HG03565 (cell line): ENCODE results near the gene ETFA.

ENCODE experiments used
- ATAC-seq: cut with Tn5 transposase; IDR thresholded peaks from one replicate; pipeline ENCODE4 v1.9.1; 2021; ENCODE audit warnings: mild to moderate bottlenecking, moderate library complexity; ENCODE audit not compliant: unreplicated experiment

Gene ETFA

GRCh38 chr15:76340803-76341365 lies 29.6 kb upstream of the ETFA start:
- no peak for ATAC-seq

GRCh38 chr15:76340198-76340802 lies 29.0 kb upstream of the ETFA start:
- no peak for ATAC-seq

- no peak for ATAC-seq
These were observed 28.3 kb upstream of the ETFA start for GRCh38 chr15:76339305-76340197.

GRCh38 chr15:76338486-76339304 lies 27.4 kb upstream of the ETFA start:
- no peak for ATAC-seq

- ATAC-seq = no peak
These were observed 26.6 kb upstream of the ETFA start for GRCh38 chr15:76337696-76338485.

- ATAC-seq = no peak
These were observed 25.9 kb upstream of the ETFA start for GRCh38 chr15:76337059-76337695.

- peak; percentile 40 for ATAC-seq
These were observed 25.2 kb upstream of the ETFA start, which contains the start of gene ISL2 for GRCh38 chr15:76336254-76337058. ISL2 (plus strand) TSS chr15:76336773; CDS start chr15:76336884, 111 bp downstream.

- no peak for ATAC-seq
These were observed 24.3 kb upstream of the ETFA start for GRCh38 chr15:76335307-76336253.

GRCh38 chr15:76334438-76335306 lies 23.4 kb upstream of the ETFA start:
- no peak for ATAC-seq

GRCh38 chr15:76333720-76334437 lies 22.6 kb upstream of the ETFA start:
- ATAC-seq = no peak

- no peak for ATAC-seq
These were observed 22.0 kb upstream of the ETFA start for GRCh38 chr15:76333309-76333708.

GRCh38 chr15:76332796-76333195 lies 21.5 kb upstream of the ETFA start:
- ATAC-seq = no peak

- ATAC-seq = no peak
These were observed 18.9 kb upstream of the ETFA start for GRCh38 chr15:76330080-76330680.

- no peak for ATAC-seq
These were observed 17.7 kb upstream of the ETFA start for GRCh38 chr15:76328958-76329357.

GRCh38 chr15:76328106-76328696 lies 16.9 kb upstream of the ETFA start:
- no peak for ATAC-seq
